Nephron progenitor cell (in vitro differentiated cells): ENCODE results near the gene EFCAB14.
"Not testable (repeated sequence)": the region's sequence is repeated elsewhere in the genome, so short reads cannot be mapped to it uniquely, and the experiment has no call there.

Experiments
- DNase-seq: peaks from one replicate; pipeline ENCODE4 v3.0.0; 2021
- H3K27ac Mint-ChIP-seq: 2 replicates; pipeline ENCODE4 v1.8.0; 2021; ENCODE audit warnings: mild to moderate bottlenecking, moderate library complexity, mixed read lengths
- H3K27me3 Mint-ChIP-seq: 2 replicates; pipeline ENCODE4 v1.8.0; 2021; ENCODE audit warnings: mild to moderate bottlenecking, low read depth, mixed read lengths; ENCODE audit not compliant: poor library complexity
- H3K36me3 Mint-ChIP-seq: 2 replicates; pipeline ENCODE4 v1.8.0; 2021; ENCODE audit warnings: low read depth, mixed read lengths
- H3K4me1 Mint-ChIP-seq: 2 replicates; pipeline ENCODE4 v1.8.0; 2021; ENCODE audit warnings: mixed read lengths
- H3K4me3 Mint-ChIP-seq: 2 replicates; pipeline ENCODE4 v1.8.0; 2021; ENCODE audit warnings: mild to moderate bottlenecking, moderate library complexity, mixed read lengths
- H3K9me3 Mint-ChIP-seq: 2 replicates; pipeline ENCODE4 v1.8.0; 2021; ENCODE audit warnings: mild to moderate bottlenecking, moderate library complexity, mixed read lengths
- CTCF ChIP-seq: fragments of 200-600 bp; sonication (generic); IDR thresholded peaks from 2 replicates; pipeline ENCODE4 v1.5.0; 2021; ENCODE audit warnings: antibody characterized with exemption

Gene EFCAB14

DNA sequence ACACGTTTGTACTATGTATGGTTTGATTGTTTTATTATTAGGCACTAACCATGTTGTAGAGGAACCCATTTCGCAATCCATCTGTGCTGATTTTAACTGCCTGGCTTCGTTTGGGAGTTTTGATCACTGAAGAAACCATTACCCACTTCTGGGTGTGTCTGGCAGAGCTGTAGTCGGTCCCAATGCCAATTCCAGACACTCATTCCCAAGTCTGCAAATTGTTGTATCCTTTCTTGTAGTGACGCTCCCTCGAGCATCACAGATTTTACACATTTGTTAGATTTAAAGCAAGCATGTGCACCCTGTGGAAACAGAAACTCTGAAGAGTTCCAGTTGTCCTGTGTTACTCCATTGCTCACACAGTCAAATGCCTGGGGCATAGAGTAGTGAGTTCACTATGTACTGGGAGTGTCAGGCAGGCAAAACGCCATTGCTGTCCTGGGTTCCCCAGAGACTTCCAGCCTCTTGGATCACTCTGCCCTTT, 31.0 kb upstream of the EFCAB14 start:
- Mint-ChIP-seq H3K4me1 (no peaks in the 10 kb centered on the region), H3K36me3 (no peaks in the 10 kb centered on the region), H3K27ac (no peak overlapping the region), H3K9me3 (no peaks in the 10 kb centered on the region), H3K4me3 (no peak overlapping the region), H3K27me3 (peaks cover 67% of the 10 kb centered on the region)
- TF ChIP-seq CTCF = no peak
- no peak for DNase-seq

DNA sequence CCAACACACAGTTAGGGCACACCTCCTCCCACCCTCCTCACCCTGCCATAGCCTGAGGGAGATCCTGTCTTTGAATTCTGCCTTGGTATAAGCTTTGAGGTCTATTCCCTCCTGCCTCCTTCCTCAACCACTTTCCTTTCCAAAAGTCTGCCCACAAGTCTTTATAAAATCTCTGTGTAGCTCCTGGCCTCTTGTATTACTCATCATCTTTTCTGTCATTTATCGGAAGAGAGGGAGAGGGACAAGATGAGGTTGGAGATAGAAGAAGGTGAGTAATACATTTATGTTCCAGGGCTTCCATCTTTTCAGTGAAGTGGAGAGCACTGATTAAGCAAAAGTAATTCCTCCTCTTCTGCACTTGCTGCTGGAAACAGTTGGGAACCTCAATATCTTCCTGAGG, 30.5 kb upstream of the EFCAB14 start:
- no peak for DNase-seq
- Mint-ChIP-seq H3K9me3 (no peaks in the 10 kb centered on the region), H3K36me3 (no peaks in the 10 kb centered on the region), H3K27me3 (peaks cover 68% of the 10 kb centered on the region), H3K4me3 (no peak overlapping the region), H3K27ac (no peak overlapping the region), H3K4me1 (no peaks in the 10 kb centered on the region)
- TF ChIP-seq CTCF = no peak

DNA sequence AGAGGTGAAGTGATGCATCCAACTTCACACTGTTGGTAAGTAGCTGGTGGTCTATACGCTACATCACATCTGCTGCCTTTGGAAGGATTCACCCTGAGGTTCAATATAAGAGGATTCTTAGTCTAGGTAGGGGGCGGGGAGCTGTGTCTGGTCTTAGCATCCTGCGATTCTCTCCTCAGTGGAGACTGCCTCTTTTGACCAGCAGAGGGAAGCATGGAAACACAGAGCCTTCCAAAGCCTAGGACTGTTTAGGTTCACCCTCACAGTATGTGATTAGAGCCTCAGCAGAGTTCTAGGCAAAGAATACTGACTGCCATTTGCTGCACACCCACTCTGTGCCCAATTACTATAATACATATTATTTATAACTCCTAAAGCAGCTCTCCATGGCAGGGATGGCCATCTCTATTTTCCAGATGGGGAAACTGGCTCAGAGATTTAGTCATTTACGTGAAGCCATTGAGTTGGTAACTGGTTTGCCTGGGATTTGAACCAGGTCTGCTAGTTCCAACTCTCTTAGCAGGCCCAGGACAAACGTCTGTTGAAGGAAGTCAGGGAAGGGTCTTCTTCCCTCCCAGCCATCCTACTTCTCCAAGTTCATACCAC, 28.9 kb upstream of the EFCAB14 start:
- TF ChIP-seq CTCF = peak; percentile 58
- Mint-ChIP-seq H3K4me3 (no peak overlapping the region), H3K36me3 (no peaks in the 10 kb centered on the region), H3K9me3 (no peaks in the 10 kb centered on the region), H3K27ac (no peak overlapping the region), H3K27me3 (peaks cover 74% of the 10 kb centered on the region), H3K4me1 (no peaks in the 10 kb centered on the region)
- DNase-seq = peak; percentile 48

DNA sequence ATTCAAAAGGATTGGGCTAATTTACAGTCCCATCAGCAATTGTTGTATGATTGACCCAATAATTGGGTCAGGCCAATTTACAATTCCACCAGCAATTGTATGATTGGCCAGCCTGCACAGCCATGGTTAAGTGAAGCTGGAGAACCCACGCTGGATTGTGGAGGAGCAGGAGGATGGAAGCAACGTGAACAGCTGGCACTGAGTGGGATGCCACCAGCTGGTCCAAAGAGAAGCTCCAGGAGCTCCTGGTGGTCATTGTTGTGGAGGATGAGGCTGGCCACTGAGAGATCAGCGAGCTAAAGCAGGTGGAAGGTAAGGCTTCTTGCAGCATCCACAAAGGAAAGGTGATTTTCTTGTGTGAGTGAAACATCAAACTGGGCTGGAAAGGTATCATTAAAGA, 23.2 kb upstream of the EFCAB14 start:
- H3K27me3 Mint-ChIP-seq = peaks cover 58% of the 10 kb centered on the region

GRCh38 chr1:46735708-46736324, 16.9 kb upstream of the EFCAB14 start:
- DNase-seq = peak; percentile 68

More for the DNA sequence above, 23.2 kb upstream of the EFCAB14 start:
- Mint-ChIP-seq H3K9me3 (no peaks in the 10 kb centered on the region), H3K4me3 (no peak overlapping the region), H3K27ac (no peak overlapping the region), H3K36me3 (no peaks in the 10 kb centered on the region), H3K4me1 (no peaks in the 10 kb centered on the region)
- no peak for TF ChIP-seq CTCF
- no peak for DNase-seq

GRCh38 chr1:46728327-46728873, 9.5 kb upstream of the EFCAB14 start:
- Mint-ChIP-seq H3K9me3 (peaks cover 27% of the 10 kb centered on the region), H3K27me3 (peaks cover 19% of the 10 kb centered on the region)
- DNase-seq = peak; percentile 26
- not testable (repeated sequence) for H3K4me3 Mint-ChIP-seq, H3K36me3 Mint-ChIP-seq, H3K4me1 Mint-ChIP-seq, H3K27ac Mint-ChIP-seq

More at GRCh38 chr1:46735708-46736324, 16.9 kb upstream of the EFCAB14 start:
- H3K36me3 Mint-ChIP-seq = no peaks in the 10 kb centered on the region
- no peak overlapping the region for H3K27ac Mint-ChIP-seq
- H3K4me3 Mint-ChIP-seq = no peak overlapping the region
- H3K9me3 Mint-ChIP-seq = peaks cover 29% of the 10 kb centered on the region
- no peak for TF ChIP-seq CTCF
- no peaks in the 10 kb centered on the region for H3K4me1 Mint-ChIP-seq
- H3K27me3 Mint-ChIP-seq = peaks cover 35% of the 10 kb centered on the region
